HG03196 (cell line): Measurements from ENCODE around the gene GSK3B.

Experiments
- ATAC-seq: cut with Tn5 transposase; IDR thresholded peaks from one replicate; pipeline ENCODE4 v1.9.1; 2021; ENCODE audit not compliant: unreplicated experiment

Gene GSK3B

GRCh38 chr3:119950666-119951325 lies 143.5 kb downstream of the GSK3B start:
- ATAC-seq: no peak

GRCh38 chr3:119945291-119945690 lies 149.0 kb downstream of the GSK3B start:
- ATAC-seq: no peak

GRCh38 chr3:119944091-119944490 lies 150.2 kb downstream of the GSK3B start:
- peak; percentile 44 for ATAC-seq

GRCh38 chr3:119939077-119939476 lies 155.2 kb downstream of the GSK3B start:
- no peak for ATAC-seq

GRCh38 chr3:119937229-119937628 lies 157.0 kb downstream of the GSK3B start:
- ATAC-seq: peak; percentile 90

- ATAC-seq: no peak
Measured at GRCh38 chr3:119934249-119934648, 160.0 kb downstream of the GSK3B start.

GRCh38 chr3:119933207-119933606 lies 161.0 kb downstream of the GSK3B start:
- no peak for ATAC-seq

- ATAC-seq: no peak
Measured at GRCh38 chr3:119930286-119930685, 164.0 kb downstream of the GSK3B start.

- no peak for ATAC-seq
Measured at GRCh38 chr3:119927190-119927589, 167.1 kb downstream of the GSK3B start.

- no peak for ATAC-seq
Measured at GRCh38 chr3:119924111-119925094, 169.8 kb downstream of the GSK3B start.

- no peak for ATAC-seq
Measured at GRCh38 chr3:119918992-119919933, 175.0 kb downstream of the GSK3B start.

- ATAC-seq: no peak
Measured at GRCh38 chr3:119913021-119913420, 181.2 kb downstream of the GSK3B start.

- no peak for ATAC-seq
Measured at GRCh38 chr3:119912220-119912619, 182.0 kb downstream of the GSK3B start.

- no peak for ATAC-seq
Measured at GRCh38 chr3:119911748-119912147, 182.5 kb downstream of the GSK3B start.

GRCh38 chr3:119902061-119902460 lies 192.2 kb downstream of the GSK3B start:
- no peak for ATAC-seq

- ATAC-seq: no peak
Measured at GRCh38 chr3:119901148-119901547, 193.1 kb downstream of the GSK3B start.

GRCh38 chr3:119899192-119899511 lies 195.1 kb downstream of the GSK3B start:
- no peak for ATAC-seq

GRCh38 chr3:119898478-119899191 lies 195.6 kb downstream of the GSK3B start:
- no peak for ATAC-seq

GRCh38 chr3:119894195-119894594 lies 200.1 kb downstream of the GSK3B start:
- no peak for ATAC-seq

GRCh38 chr3:119893769-119894168 lies 200.5 kb downstream of the GSK3B start:
- ATAC-seq: no peak
